OCI-LY7 (cell line): ENCODE results near the gene DOC2A.
A peak's percentile ranks its signal among the peaks of the same experiment; 100 is the strongest.

ENCODE experiments used
- CTCF ChIP-seq: fragments of 200-600 bp; sonication (generic); conservative IDR thresholded peaks from 2 replicates; pipeline ENCODE4 v1.5.1; 2014; ENCODE audit warnings: mild to moderate bottlenecking, antibody characterized with exemption, low read length, moderate library complexity, mixed read lengths
- EZH2phosphoT487 ChIP-seq: fragments of 200-600 bp; sonication (generic); IDR thresholded peaks from 2 replicates; pipeline ENCODE4 v1.6.1; 2018; ENCODE audit warnings: low read depth, borderline replicate concordance, mild to moderate bottlenecking, mixed run types, antibody characterized with exemption, low read length, moderate library complexity, mixed read lengths

GRCh38 chr16:29975811-29976511 lies 34.9 kb downstream of the DOC2A start:
- TF ChIP-seq CTCF (peak; percentile 51; the same call in 1 of the 2 replicates), EZH2phosphoT487 (no peak)
